HepG2 (cell line): Measurements from ENCODE around the gene LBX2. TPM values are rescaled to one million over a fixed set of nuclear protein-coding genes. Genes with fewer than 3 reads are reported as not detected.

Source experiments
- AFF4 ChIP-seq: sonication (generic); formaldehyde crosslinking; IDR thresholded peaks from 2 replicates; pipeline ENCODE4 v1.4.0; 2020; ENCODE audit warnings: missing genetic modification reagents
- AKAP8 ChIP-seq: sonication (generic); formaldehyde crosslinking; IDR thresholded peaks from 2 replicates; pipeline ENCODE4 v1.5.1; 2020; ENCODE audit warnings: mild to moderate bottlenecking, missing genetic modification reagents
- FOXM1 ChIP-seq: sonication (generic); formaldehyde crosslinking; IDR thresholded peaks from 2 replicates; pipeline ENCODE4 v1.5.0; 2020; ENCODE audit warnings: missing genetic modification reagents
- HNF1B ChIP-seq: sonication (generic); formaldehyde crosslinking; IDR thresholded peaks from 2 replicates; pipeline ENCODE4 v1.5.1; 2020; ENCODE audit warnings: mild to moderate bottlenecking, moderate library complexity, missing genetic modification reagents
- MAFK ChIP-seq, 2 experiments: IDR thresholded peaks in 1 of 2; conservative IDR thresholded peaks in 1 of 2; 2 replicates each; pipeline ENCODE4 v1.6.1; 2011; ENCODE audit warnings: improper control_type of control experiment in 2 of 2, low read length in 2 of 2
- NPAS2 ChIP-seq: sonication (generic); formaldehyde crosslinking; IDR thresholded peaks from 2 replicates; pipeline ENCODE4 v1.8.0; 2022; ENCODE audit warnings: mild to moderate bottlenecking, missing genetic modification reagents, borderline replicate concordance
- PAX8 ChIP-seq: sonication (generic); formaldehyde crosslinking; IDR thresholded peaks from 2 replicates; pipeline ENCODE4 v1.8.0; 2022; ENCODE audit warnings: mild to moderate bottlenecking, missing genetic modification reagents, borderline replicate concordance
- PHB2 ChIP-seq: fragments of 450-650 bp; IDR thresholded peaks from 2 replicates; pipeline ENCODE4 v1.6.1; 2018; ENCODE audit not compliant: partially characterized antibody
- SMAD9 ChIP-seq: sonication (generic); formaldehyde crosslinking; IDR thresholded peaks from 2 replicates; pipeline ENCODE4 v1.5.1; 2020; ENCODE audit warnings: mild to moderate bottlenecking, missing genetic modification reagents
- STAT5B ChIP-seq: sonication (generic); formaldehyde crosslinking; IDR thresholded peaks from 2 replicates; pipeline ENCODE4 v1.4.0; 2020; ENCODE audit warnings: missing genetic modification reagents
- SYNCRIP ChIP-seq: fragments of 200-400 bp; formaldehyde crosslinking; IDR thresholded peaks from 2 replicates; pipeline ENCODE4 v1.6.1; 2018; ENCODE audit warnings: mild to moderate bottlenecking, low read depth, low read length; ENCODE audit not compliant: insufficient read depth
- TMF1 ChIP-seq: sonication (generic); formaldehyde crosslinking; IDR thresholded peaks from 2 replicates; pipeline ENCODE4 v1.8.1; 2022; ENCODE audit warnings: low read depth, missing genetic modification reagents
- UBTF ChIP-seq: sonication (generic); formaldehyde crosslinking; IDR thresholded peaks from 2 replicates; pipeline ENCODE4 v1.4.0; 2020; ENCODE audit warnings: mild to moderate bottlenecking, missing genetic modification reagents
- ZC3H13 ChIP-seq: sonication (generic); formaldehyde crosslinking; IDR thresholded peaks from 2 replicates; pipeline ENCODE4 v1.8.1; 2023; ENCODE audit warnings: mild to moderate bottlenecking, missing genetic modification reagents, moderate library complexity
- ZFP37 ChIP-seq: sonication (generic); formaldehyde crosslinking; IDR thresholded peaks from 2 replicates; pipeline ENCODE4 v1.4.0; 2020; ENCODE audit warnings: missing genetic modification reagents, borderline replicate concordance
- ZNF317 ChIP-seq: sonication (generic); formaldehyde crosslinking; IDR thresholded peaks from 2 replicates; pipeline ENCODE4 v1.5.0; 2020; ENCODE audit warnings: mild to moderate bottlenecking, missing genetic modification reagents
- ZNF337 ChIP-seq: sonication (generic); formaldehyde crosslinking; IDR thresholded peaks from 2 replicates; pipeline ENCODE4 v1.5.1; 2020; ENCODE audit warnings: missing genetic modification reagents, low read depth, mild to moderate bottlenecking, borderline replicate concordance
- ZNF572 ChIP-seq: sonication (generic); formaldehyde crosslinking; IDR thresholded peaks from 2 replicates; pipeline ENCODE4 v1.5.1; 2020; ENCODE audit warnings: mild to moderate bottlenecking, missing genetic modification reagents
- ZNF761 ChIP-seq: sonication (generic); formaldehyde crosslinking; conservative IDR thresholded peaks from 2 replicates; pipeline ENCODE4 v1.4.0; 2020; ENCODE audit warnings: mild to moderate bottlenecking, missing genetic modification reagents
- ZNF775 ChIP-seq: sonication (generic); formaldehyde crosslinking; IDR thresholded peaks from 2 replicates; pipeline ENCODE4 v1.4.0; 2020; ENCODE audit warnings: missing genetic modification reagents, mild to moderate bottlenecking, moderate library complexity, borderline replicate concordance
- ZNF781 ChIP-seq: sonication (generic); formaldehyde crosslinking; IDR thresholded peaks from 2 replicates; pipeline ENCODE4 v1.5.1; 2020; ENCODE audit warnings: borderline replicate concordance, mild to moderate bottlenecking, missing genetic modification reagents; ENCODE audit errors: not compliant biosample characterization
- polyA plus RNA-seq, 8 experiments: library from polyadenylated mRNA; depleted of rRNA in 3 of 8; stranded (reverse) in 7 of 8; unstranded in 1 of 8; fragments of >200 nt; fragmentation: Illumina TruSeq in 4 of 8; extraction: Trizol in 4 of 8; gene quantifications; 2 replicates each; pipeline versions ENCODE4 v1.2.1 to v1.2.3, GENCODE V29; 2011 to 2016; ENCODE audit warnings: low read depth in 4 of 8, missing spikeins in 1 of 8, mixed read lengths in 1 of 8; ENCODE audit not compliant: insufficient read depth in 1 of 8
- total RNA-seq, 5 experiments: library from RNA; depleted of rRNA; stranded (reverse); fragments of >200 nt; fragmentation: Illumina TruSeq; extraction: Trizol; gene quantifications; 2 replicates each; pipeline ENCODE4 v1.2.3, GENCODE V29; 2016; ENCODE audit warnings: low read depth in 1 of 5

Gene LBX2
- total and polyA plus RNA-seq, 2 of the 13 experiments (the other 11 are each of a cell fraction or from before 2014, with no cell fraction given), result 6.4 to 8.1 TPM

GRCh38 chr2:74481961-74482800, 17.2 kb downstream of the LBX2 start (continued):
- TF ChIP-seq ZFP37 (CRISPR knock-in tag) (peak; percentile 76; the same call in 1 of the 2 replicates), AFF4 (peak; percentile 50), AKAP8 (CRISPR knock-in tag) (peak; percentile 18; the same call in 1 of the 2 replicates), SMAD9 (CRISPR knock-in tag) (peak; percentile 25; the same call in 1 of the 2 replicates), FOXM1 (CRISPR knock-in tag) (no peak), ZNF337 (CRISPR knock-in tag) (0 out of 2 replicates have a peak, but pooled peaks have one; percentile 84), ZC3H13 (peak; percentile 60; the same call in 1 of the 2 replicates), ZNF775 (CRISPR knock-in tag) (no peak), UBTF (CRISPR knock-in tag) (peak; percentile 97; the same call in 1 of the 2 replicates), PAX8 (CRISPR knock-in tag) (no peak), ZNF317 (CRISPR knock-in tag) (peak; percentile 58; the same call in 1 of the 2 replicates), TMF1 (no peak; the same call in none of the 2 replicates), ZNF572 (CRISPR knock-in tag) (0 out of 2 replicates have a peak, but pooled peaks have one; percentile 76), MAFK (conservative IDR thresholded peaks at IDR 0.05 in 1 of 2, IDR thresholded peaks at IDR 0.05 in 1 of 2; ENCODE audit: low read length in 2 of 2) (no peak), ZNF761 (CRISPR knock-in tag) (no peak), PHB2 (no peak), HNF1B (peak; percentile 68; the same call in 1 of the 2 replicates), ZNF781 (no peak), STAT5B (CRISPR knock-in tag) (no peak), NPAS2 (CRISPR knock-in tag) (no peak), SYNCRIP (no peak)
